RKO (cell line): ENCODE data around the gene PWWP2B.

Experiments
- DNase-seq: peaks from one replicate; pipeline ENCODE4 v3.0.0-alpha.2; 2016; ENCODE audit warnings: low spot score

PWWP2B gene

DNA sequence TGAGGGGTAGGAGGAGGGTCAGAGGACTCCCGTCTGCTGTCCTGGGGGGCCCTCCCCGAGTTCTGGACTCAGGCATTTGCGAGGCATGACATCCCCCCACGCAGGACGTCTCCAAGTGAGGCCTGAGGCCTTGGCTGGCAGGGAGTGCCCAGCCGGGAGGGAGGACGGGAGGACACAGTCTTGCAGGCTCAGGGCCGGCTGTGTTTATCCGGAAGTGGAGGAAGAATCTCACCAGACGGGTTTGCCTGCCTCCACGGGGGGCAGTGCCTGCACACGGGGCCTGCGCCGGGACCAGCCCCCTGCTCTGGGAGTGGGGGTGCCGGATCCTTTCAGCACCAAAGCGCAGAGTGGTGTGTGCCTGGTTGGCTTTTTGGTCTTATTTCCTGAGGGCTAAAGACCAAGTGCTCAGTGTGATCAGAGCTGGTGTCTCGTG lies 10.9 kb downstream of the PWWP2B start:
- DNase-seq: no peak

- DNase-seq: no peak
Measured at GRCh38 chr10:132408367-132408781, 11.4 kb downstream of the PWWP2B start.

DNA sequence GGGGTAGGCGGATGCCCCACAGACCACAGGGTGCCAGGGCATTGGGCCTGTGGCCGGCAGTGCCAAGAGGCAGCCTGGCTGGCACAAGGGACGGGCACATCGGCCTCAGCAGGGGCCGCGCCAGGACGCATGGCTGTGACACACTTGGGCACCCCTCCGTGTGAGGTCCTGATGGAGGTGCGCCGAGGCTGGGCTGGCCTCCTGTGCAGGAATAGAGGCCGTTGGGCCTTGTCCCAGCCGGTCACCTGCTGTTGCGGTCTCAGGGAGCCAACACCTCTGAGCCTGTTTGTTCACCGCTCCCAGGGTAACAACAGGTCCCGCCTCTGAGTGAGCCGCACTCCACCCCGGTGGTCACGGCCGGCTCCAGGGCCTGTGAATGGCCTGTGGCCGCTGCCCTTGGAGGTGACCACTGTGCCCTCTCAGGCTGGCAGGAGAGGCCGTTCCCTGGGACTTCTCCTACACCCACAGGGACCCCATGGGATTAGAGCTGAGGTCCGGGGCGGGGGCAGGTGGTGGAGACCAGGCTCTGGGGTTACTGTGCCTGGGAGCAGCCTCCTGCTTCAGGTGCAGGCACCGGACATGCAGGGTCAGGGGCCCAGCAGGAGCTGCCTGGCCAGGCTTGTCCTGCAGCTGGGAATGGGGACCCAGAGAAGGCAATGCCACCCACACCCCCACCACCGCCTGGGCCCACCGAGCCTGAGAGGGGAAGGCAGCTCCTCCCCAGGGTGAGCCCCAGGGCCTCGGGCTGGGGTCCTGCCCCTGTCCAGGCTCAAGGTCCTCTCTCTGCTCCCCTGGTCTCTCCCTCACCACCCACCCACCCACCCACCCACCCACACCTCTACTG lies 12.0 kb downstream of the PWWP2B start:
- DNase-seq: no peak

GRCh38 chr10:132409667-132410028 lies 12.6 kb downstream of the PWWP2B start:
- DNase-seq: no peak

- no peak for DNase-seq
Measured at GRCh38 chr10:132410056-132410778, 13.2 kb downstream of the PWWP2B start.

DNA sequence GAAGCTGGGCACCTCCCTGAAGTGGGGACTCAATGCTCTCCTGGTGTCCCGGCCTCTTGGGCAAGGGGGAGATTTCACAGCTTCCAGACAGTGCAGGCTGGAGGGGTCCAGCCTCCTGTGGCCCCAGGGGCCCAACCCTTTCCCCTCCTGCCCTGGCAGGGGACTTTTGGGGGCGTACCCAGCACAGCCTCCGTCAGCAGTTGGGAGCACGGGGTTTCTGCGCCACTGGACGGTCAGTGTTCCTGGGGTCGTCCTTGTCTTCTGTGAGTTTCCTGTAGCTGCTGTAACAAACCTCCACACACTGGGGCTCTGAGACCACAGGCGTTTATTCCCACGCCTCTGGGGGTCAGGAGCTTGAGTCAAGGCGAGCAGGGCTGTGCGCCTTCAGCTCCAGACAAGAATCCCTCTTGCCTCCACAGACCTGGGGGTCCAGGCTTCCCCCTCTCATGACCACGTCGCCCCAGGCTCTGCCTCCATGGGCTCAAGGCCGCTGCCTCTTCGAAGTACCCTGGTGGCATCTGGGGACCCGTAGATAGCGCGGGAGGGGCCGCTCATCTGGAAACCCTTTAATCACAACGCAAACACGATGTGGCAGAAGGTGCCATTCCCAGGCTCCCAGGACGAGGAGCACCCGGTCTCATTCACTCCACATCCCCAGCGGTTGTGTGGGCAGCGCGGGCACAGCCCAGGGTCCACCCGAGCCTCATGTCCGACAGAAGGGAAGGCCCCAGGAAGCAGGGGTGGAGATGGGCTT lies 14.0 kb downstream of the PWWP2B start:
- DNase-seq: no peak

DNA sequence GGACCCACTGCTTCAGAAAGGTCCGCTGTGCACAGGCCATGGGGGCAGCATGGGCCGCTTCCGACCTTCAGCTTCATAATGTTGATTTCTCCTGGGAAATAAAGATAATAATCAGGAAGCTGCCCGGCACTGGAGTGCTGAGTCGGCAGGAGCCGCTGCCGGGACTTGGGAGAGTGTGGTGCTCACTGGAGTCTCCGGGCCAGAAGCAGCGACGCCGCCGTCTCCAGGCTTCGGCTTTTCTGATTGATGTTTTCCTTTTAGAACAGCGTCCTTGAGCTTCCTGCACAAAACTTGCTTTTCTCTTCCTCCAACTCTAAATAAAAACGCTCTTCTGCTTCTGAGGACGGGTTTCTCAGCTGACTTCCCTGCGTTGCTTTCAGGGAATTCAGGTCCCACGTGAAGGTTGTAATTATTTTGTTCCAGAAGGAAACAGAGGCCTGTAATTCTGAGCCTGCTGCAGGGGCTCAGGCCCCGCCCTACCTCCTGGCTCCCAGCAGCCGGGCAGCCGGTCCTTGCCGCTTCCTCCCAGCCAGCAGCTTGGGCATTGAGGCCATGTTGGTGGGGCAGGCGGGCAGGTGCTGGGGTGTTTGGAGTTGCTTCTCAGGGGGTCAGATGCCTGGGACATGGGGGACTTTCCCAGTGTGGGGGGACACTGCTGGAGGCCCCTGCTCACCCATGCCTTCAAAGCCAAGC lies 14.7 kb downstream of the PWWP2B start:
- DNase-seq: no peak

GRCh38 chr10:132412316-132413192 lies 15.6 kb downstream of the PWWP2B start:
- DNase-seq: no peak

DNA sequence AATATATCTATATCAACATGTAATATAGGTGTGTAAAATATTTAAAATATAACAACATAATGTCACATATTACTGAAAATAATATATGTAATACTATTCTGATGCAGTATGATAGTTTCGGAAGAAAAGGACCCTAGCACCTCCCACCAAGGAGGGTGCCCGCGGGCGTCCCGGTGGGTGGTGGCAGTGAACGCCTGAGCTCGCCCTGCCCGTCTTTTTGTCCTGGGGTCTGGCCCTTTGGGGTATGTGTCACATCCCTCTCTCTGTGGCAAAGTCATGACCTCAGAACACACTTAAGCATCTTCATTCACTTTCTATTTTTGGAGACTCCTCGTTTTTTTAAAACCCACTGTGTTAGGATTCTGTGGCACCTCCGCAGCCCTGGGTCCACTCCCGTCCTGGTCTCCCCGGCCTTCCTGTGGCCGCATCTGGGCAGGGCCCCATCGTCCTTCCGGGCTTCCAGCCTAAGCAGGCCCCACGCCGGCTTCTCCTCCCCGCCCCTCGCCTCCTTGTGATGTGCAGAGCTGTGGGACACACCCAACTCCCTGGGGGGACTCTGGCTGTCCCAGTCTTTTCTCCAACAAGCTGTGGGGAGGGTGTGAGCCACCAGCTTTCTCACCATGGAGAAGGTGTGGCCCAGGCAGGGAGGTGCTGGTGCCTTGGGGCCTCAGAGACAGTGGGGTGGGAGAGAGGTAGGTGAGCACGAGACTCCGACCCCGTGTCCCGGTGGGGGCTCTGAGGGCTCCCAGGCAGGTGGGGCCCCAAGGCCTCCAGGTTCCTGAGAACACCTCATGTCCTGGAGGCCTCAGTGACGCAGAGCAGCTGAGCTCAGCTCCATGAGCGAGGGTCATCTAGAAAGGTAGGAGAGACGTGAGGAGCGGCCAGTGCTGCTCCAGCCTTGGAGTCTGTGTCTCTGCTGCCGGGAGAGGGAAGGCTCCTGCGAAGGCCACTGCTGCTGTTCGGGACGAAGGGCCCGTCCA lies 16.5 kb downstream of the PWWP2B start:
- DNase-seq: no peak

DNA sequence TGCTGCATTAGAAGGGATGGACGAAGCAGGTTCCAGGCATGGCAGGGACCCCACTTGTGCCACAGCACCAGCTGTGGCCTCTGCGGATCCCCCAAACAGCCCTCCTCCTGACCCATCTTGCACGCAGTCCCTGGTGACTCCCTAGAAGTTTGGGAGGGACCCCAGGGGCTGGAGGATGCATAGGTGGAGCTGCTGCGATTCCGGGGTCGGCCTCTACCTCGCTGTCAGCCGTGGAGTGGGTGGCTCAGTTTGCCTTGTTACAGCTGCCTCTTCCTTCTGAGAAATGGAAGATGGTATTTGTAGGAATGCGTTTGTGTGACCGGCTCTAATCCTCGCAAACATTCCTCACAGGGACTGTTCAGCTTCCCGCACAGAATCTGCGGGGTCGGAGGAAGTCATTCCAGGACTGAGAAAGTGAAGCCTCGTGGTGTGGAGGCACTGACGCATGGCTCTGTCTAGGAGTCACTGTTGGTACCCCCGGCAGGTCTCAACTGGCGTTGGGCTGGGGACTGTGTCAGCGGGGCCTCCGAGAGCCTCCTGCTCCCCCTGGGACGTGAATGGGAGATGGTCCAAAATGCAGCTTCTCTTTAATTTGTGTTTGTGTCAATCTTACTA lies 17.5 kb downstream of the PWWP2B start:
- no peak for DNase-seq

DNA sequence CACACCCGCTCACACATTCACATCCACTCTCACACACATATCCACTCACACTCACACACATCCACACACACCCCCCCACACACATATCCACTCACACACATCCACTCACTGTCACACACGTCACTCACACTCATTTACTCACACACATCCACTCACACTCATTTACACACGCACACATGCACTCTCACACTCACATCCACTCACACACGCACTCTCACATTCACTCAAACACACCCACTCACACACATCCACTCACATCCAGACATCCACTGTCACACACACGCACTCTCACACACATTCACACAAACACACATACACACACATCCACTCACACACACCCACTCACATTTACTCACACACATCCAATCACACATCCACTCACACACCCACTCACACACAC lies 18.3 kb downstream of the PWWP2B start:
- DNase-seq: no peak

DNA sequence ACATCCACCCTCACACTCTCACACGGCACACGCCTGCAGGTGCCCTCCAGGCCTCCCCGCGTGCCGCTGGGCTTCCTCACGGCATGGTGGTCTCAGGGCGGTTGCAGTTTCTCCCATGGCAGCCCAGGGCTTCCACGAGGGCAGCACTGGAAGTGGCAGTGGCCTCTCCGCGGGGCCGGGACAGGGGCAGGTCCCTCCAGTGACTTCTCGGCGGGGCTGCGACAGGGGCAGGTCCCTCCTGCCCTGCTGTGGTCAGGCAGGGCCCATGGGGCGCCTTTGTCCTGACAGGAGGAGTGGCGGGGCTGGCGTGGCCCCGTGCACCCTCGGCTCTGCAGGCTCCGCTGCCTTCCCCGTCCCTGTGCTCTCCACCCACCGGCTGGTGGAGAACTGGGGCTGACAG lies 19.0 kb downstream of the PWWP2B start:
- DNase-seq: no peak

DNA sequence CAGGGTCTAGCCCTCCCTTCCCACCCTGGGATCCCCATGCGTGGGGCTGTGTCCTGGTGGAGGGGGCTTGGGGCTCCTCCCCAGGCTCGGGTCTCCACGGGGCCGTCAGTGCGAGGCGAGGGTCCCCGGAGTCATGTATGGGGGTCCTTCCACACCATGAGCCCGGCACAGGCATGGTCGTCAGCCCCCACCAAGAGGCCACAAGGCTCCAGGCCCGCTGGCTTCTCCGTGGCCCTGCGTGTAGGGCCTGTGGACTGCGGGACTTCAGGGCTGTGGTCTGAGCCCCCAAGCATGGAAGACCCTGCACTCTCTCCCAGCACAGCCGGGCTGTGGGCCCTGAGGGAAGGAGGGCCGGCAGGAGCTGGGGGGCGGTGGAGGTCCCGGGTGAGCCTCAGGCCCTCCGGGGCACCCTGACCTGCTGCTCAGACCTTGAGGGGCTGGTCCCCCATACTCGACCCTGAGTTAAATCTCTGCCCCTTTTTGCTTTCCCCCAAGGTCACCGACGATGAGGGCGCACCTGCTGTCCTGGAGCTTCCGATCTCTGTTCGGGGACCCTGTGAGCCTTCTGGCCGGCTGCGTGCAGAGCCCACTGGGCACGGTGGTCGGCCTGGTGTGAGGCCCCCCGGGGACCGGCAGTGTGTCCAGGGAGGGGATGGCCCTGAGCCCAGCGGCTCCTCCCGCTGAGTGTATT lies 19.7 kb downstream of the PWWP2B start:
- no peak for DNase-seq

DNA sequence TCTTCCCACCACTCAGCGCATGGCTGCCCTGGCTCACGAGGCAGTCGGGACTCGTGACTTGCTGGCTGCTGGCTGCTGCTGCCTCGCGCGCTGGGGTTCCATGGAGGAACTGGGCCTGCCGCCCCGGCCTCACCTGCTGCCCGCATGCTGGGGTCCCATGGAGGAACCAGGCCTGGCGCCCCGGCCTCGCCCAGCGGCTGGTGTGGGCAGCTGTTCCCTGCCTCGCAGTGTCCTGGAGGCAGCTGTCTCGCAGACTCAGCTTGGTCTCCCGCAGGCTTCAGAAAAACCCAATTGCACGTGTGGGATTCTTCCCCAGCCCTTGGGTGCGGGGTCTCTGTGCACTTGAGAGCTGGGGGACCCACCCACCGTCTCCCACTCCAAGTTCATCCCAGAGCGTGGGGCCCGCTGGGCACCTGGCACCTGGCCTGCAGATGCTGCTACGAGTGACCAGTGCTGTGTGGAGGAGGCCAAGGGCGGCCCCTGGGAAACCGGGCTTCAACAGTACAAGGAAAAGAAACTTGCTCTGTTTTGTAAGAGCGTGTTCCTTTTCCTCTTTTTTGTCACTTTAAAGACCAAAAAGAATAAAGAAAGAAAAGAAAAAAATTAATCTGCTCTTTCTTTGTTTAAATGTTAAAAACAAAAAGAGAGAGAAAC lies 20.4 kb downstream of the PWWP2B start:
- DNase-seq: no peak

- no peak for DNase-seq
Measured at GRCh38 chr10:132417957-132418441, 21.0 kb downstream of the PWWP2B start.

DNA sequence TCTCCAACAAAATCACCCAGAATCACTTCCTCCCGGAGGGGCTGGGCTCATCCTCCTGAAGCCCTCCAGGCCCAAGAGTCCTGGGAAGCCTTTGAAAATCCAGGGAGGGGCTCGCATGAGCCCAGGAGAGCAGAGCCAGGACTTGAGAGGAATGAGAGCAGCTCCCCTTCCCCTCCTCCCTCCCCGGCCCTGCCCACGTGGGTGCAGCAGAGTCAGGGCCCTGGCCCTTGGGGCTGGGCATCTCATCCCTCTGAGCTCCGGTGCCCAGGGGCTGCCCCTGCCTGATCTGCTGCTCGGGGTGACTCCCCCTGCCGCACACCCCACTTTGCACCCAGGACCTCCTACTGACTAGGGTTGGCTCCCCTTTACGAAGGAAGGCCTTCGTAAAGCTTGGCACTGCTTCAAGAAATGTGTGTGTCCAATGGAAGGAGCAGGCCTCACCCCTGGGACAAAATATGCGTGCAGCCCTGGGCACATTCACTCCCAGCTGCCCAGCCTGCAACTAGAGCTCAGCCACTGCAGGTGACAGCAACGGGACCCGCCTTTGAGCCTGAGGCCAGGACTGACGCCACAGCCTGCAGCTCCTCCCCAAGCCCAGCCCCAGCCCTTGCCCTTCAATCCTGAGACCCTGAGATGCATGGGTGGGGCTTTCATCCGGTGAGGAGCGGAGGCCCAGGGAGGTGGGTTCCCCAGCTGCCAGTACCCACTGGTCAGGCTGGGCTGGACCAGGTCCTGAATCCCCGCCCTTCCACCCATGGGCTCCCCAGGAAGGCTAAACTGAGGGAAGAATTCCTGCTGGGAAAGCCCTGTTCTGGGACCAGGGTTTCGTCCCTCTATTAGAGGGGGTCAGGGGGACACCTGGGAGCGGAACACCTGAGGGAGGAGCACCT lies 21.8 kb downstream of the PWWP2B start:
- DNase-seq: no peak
